Measurements from ENCODE around the gene SSC4D. TPM values are rescaled to one million over a fixed set of nuclear protein-coding genes. Genes with fewer than 3 reads are reported as not detected.
"Not testable (repeated sequence)": the region's sequence is repeated elsewhere in the genome, so short reads cannot be mapped to it uniquely, and the experiment has no call there.

SSC4D gene
- total RNA-seq, 1 donor from 2014 or later: 1.3 TPM

DNA sequence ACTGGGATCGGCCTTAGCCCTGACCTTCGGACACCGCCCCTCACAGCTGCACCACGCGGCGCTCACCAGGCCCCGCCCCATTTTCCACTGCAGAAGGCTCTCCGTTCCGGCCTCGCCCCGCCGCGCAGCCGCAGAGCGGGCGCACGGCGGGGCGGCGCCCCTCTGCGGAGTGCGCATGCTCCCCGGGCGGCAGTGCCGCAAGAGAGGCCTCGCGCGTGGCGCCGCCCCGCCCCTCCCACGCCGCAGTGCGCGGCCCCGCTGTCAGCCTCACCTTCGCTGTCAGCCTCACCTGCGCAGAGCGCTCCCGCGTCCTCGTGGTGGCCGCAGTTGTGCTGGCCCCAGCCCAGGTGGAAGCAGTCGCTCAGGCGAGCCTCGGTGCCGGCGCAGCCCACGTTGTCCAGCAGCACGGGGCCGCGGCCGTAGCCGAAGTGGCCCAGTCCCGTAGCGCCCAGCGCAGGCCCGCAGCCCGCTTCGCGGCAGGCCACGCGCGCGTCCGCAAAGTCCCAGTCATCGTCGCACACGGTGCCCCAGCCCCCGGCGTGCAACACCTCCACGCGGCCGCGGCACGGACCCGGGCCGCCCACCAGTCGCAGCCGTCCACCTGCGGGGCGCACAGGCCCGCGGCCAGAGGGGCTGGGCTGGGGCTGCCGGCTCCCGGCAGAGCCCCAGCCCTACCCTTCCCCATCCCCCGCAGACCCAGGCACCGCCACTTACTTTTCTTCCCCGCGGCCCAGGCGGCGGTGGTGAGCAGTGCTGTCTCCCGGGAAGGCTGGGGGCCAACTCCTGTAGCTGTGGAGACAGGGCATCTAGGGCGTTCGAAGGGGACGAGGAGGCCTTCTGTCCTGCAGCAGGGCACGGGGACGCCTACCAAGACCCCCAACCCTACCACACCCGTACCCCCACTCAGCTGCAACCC lies 16.1 kb downstream of the SSC4D start:
- intact Hi-C loops (cut with DNase I): loop anchor here (1.0 kb wide), 1 partner anchor 34 kb away; no protein-coding TSS in a partner anchor
- ATAC-seq (peak; percentile 96), DNase-seq (ENCODE audit: missing footprints) (peak; percentile 98)

DNA sequence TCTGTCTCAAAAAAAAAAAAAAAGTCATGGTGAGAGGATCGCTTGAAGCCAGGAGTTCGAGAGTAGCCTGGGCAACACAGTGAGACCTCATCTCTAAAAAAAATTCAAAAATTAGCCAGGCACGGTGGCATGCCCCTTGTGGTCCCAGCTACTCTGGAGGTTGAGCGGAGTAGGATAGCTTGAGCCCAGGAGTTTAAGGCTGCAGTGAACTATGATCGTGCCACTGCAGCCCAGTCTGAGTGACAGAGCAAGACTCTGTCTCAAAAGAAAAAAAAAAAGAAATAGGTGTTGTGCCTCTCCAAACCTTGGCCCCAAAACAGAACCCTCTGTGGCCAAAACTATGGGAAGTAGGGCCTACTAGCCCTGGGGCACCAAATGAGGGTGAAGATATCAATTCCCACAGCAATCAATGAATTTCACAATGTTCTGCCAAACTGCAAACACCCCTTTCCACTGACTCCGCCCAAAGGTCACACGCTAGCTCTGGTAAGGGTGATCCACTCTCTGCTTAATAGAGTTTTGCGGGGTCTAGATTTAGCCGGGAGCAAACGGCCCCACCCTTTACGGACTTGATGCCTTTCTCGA lies 16.9 kb downstream of the SSC4D start:
- no peak for ATAC-seq
- DNase-seq (ENCODE audit: missing footprints): no peak
- intact Hi-C loops (cut with DNase I): loop anchor here (1.0 kb wide), 1 partner anchor 33 kb away; no protein-coding TSS in a partner anchor

DNA sequence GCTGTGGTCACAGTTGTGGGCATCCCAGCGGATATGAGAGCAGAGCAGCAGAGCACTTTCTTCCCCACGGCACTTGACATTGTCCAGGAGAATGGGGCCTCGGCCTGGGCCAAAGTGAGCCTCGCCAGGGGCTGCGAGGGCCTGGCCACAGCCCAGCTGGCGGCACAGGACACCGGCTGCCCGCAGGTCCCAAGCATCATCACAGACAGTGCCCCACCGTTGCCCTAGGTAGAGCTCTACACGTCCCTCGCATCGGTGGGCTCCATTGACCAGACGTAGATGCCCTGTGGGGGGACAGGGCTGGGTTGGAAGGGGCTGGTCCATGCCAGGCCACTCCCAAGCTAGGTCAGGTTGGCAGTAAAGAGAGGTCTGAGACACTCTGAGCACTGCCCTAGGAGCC lies 19.4 kb downstream of the SSC4D start:
- intact Hi-C loops (cut with DNase I): no loop called here
- DNase-seq (ENCODE audit: missing footprints): peak; percentile 63
- ATAC-seq: no peak

DNA sequence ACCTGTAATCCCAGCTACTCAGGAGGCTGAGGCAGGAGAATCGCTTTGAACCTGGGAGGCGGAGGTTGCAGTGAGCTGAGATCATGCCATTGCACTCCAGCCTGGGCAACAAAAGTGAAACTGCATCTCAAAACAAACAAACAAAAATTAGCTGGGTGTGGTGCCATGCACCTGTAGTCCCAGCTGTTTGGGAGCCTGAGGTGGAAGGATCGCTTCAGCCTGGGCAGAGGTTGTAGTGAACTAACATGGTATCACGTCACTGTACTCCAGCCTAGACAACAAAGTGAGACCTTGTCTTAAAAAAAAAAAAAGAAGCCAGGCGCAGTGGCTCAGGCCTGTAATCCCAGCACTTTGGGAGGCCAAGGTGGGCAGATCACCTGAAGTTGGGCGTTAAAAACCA lies 21.7 kb downstream of the SSC4D start:
- DNase-seq (ENCODE audit: missing footprints); ATAC-seq; intact Hi-C loops (cut with DNase I): not testable (repeated sequence)

DNA sequence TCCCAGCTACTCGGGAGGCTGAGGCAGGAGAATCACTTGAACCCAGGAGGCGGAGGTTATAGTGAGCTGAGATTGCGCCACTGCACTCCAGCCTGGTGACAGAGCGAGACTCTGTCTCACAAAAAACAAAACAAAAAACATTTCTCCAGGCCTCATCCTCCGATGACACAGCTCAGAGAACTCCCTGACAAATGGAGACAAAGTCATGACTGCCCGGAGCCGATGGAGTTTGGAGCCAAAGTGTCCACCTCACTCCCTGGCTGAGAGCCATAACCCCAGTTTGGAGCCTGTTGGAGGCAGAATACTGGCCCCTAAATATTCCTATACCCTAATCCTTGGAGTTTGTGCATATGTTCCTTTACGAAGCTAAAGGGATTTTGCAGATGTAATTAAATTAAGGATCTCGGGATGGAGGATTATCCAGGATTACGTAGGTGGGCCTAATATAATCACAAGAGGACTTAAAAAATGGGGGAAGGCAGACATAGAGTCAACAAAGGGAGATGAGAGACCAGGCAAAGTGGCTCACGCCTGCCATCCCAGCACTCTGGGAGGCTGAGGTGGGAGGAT lies 22.7 kb downstream of the SSC4D start:
- no peak for ATAC-seq
- no peak for DNase-seq (ENCODE audit: missing footprints)
- intact Hi-C loops (cut with DNase I): no loop called here

DNA sequence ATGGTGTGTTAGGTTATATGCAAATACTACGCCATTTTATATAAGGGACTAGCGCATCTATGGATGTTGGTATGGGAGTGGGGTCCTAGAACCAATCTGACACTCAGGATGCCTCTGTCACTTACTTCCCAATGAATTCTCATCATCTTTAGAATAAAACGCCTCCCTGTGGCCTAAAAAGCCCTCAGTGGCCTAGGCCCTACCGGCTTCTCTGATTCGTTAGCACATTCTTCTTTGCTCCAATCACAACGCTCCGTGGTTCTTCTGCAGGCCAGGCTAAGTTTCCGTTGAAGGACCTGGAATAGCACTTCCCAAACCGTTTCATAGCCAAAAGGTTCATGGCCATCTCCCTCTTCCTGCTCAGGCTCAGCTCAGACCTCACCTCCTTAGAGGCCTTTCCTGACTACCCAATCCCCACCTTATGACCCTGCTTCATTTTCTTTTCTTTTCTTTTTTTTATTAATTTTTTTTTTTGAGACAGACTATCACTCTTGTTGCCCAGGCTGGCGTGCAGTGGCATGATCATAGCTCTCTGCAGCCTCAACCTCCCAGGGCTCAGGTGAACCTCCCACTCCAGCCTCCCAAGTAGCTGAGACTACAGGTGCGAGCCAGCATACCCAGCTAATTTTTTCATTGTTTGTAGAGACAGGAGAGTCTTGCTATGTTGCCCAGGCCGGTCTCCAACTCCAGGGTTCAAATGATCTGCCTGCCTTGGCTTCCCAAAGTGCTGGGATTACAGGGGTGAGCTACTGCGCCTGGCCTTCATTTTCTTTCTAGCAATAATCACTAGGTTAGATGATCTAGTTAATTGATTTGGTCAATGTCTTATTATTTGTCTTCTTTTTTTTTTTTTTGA lies 26.2 kb downstream of the SSC4D start:
- no peak for DNase-seq (ENCODE audit: missing footprints)
- intact Hi-C loops (cut with DNase I): no loop called here

DNA sequence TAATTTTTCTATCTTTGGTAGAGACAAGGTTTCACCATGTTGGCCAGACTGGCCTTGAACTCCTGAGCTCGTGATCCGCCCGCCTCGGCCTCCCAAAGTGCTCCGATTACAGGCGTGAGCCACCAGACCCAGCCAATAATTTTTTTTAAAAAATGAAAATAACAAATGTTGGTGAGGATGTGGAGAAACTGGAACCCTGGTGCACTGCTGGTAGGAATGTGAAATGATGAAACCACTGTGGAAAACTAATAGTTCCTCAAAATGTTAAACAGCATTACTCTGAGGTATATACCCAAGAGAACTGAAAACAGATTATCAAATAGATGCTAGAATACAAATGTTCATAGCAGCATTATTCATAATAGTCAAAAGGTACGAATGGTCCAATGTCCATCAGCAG lies 27.7 kb downstream of the SSC4D start:
- intact Hi-C loops (cut with DNase I): no loop called here
- ATAC-seq (no peak), DNase-seq (ENCODE audit: missing footprints) (no peak)

More for the DNA sequence above, 26.2 kb downstream of the SSC4D start:
- no peak for ATAC-seq

DNA sequence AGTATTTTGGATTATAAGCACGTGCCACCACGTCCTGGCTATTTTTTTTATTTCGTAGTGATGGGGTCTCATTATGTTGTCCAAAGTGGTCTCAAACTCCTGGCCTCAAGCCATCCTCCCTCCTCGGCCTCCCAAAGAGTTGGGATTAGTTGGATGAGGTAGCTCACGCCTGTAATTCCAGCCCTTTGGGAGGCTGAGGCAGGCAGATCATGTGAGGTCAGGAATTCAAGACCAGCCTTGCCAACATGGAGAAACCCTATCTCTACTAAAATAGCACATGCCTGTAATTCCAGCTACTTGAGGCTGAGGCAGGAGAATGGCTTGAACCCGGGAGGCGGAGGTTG lies 28.9 kb downstream of the SSC4D start:
- no peak for DNase-seq (ENCODE audit: missing footprints)
- intact Hi-C loops (cut with DNase I): no loop called here
- ATAC-seq: no peak

DNA sequence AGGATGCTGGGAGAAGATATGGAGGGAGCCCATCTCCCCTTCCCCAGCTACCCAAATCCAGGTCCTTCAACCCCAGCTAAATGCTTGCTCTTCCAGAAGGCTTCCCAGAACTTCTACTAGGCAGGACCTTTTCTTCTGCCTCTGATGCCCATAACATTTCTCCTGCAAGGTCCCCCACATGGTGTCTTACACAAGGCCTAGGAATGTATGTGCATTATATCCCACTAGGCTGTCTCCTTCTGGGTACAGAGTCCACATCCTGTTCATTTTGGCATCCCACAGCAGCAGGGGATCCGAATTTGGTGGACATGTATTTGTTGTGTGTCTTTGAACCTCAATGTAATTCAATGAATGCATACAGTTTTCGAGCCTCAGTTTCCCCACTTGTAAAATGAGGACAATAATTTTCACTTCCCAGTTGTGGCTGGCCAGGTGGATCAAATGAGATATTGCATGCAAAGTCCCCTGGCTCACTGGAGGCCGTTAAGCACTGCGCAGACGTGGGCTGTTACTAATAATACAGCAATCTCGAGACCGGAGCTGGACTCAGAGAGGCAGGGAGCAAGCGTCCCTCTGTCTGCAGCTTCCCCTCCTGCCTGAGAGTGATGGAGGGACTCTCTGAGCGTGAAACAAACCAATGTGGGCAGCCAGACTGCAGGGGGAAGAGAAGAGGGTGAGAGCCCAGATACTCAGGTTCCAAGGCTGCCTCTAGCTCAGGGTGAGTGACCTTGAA lies 32.1 kb downstream of the SSC4D start:
- ATAC-seq (no peak), DNase-seq (ENCODE audit: missing footprints) (peak; percentile 72)

DNA sequence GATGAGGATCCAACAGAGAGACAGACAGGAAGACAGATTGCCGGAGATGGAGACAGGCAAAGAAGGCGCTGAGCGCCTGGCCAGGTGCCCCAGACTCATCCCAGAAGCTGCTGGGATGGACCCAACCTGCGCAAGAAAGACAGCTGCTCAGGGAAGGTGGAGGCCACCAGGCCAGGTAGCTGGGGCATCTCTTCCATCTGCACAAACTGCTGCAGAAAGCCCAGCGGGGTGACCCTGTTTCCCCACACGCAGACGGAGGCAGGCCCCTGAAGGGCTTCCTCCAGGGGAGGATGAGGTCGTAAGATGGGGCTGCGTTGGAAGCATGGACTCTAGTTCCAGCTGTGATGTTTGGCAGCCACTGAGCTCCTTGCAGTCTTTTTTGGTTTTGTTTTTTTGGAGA lies 34.2 kb downstream of the SSC4D start:
- intact Hi-C loops (cut with DNase I): no loop called here
- no peak for ATAC-seq
- no peak for DNase-seq (ENCODE audit: missing footprints)

More for the DNA sequence above, 32.1 kb downstream of the SSC4D start:
- intact Hi-C loops (cut with DNase I): no loop called here

DNA sequence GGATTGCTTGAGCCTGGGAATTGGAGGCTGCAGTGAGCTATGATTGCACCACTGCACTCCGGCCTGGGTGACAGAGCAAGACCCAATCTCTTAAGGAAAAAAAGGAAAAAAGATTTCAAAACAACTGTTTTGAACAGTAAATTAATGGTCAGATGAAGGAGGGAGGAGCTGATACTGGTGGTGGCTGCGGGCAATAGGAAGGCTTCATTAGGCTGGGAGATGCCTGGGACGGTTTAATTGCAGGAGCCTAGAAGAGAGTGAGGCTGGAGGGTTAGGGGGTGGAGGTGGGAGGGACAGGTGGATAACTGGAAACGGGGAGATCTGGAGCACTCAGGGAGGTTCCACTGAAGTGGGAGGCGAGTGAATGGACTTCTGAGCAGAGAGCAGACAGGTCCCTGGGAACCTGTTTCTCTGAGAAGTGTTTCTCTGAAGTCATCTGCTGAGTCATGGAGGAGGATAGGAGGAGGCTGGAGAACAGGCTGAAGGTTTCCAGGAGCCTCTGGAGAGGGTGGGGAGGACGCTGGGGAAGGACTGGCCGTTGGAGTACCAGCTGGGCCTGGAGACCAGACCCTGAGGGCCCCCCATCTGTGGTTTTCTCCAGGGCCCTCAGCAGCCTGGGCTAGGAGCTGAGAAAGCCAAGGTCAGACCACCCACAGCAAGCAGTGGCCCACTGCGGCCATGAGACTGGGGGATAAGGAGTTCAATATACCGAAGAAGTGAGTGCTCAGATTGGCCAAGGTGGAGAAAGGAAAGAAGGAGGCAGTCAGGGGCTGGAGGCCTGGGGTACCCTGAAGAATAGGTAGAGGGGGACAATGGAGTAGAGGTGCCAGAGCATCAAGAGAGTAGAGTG lies 36.3 kb downstream of the SSC4D start:
- DNase-seq (ENCODE audit: missing footprints) (no peak), ATAC-seq (no peak)
- intact Hi-C loops (cut with DNase I): no loop called here

DNA sequence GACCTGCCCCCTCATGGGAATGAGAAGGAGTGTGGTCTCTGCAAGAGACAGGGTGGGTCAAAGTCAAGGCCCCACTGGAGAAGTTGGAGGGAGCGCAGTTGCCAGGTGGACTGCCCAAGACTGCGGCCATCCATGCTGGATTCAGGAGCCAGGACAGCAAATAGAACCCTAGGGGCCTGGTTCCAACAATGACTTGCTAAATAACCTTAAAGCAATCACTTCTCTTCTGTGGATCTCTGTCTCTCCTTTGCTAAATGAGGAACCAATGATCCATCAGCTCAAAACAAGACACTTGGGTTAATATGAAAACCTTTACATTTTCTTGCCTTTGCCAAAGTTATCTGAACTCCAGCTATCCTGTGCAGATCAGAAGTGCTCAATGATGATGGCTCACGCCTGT lies 38.1 kb downstream of the SSC4D start:
- DNase-seq (ENCODE audit: missing footprints): no peak
- intact Hi-C loops (cut with DNase I): no loop called here
- ATAC-seq: no peak

DNA sequence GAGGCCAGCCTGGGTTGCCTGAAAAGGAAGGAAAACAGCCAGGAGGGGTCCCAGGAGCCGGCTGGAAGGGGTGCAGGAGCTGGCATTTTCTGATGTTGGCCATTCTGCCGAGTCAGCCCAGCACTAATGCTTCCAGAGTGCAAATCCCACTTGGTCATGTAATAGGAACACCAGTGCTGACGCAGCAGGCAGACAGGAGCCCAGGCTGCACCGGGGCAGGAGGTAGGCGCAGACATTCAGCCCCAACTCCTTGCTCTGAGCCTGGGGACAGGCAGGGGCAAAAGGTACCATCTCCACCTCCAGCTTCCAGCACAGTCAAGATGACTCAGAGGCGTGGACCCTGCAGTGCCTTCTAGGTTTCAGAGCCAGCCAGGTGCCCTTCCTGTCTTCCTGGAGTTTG lies 40.5 kb downstream of the SSC4D start:
- ATAC-seq (no peak), DNase-seq (ENCODE audit: missing footprints) (no peak)
- intact Hi-C loops (cut with DNase I): no loop called here

DNA sequence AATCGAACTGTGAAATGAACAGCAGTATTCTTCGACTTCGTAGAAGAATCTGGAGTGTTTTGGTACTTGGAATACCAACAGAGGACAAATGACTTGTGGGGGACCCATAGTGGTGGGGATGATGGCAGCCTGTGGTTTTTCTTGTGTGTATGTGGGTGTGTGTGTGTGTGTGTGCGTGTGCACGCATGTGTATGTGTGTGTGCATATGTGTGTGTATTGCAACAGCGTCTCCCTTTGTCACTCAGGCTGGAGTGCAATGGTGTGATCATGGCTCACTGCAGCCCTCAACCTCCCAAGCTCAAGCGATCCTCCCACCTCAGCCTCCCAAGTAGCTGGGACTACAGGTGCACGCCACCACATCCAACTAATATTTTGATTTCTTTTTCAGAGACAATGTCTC lies 41.3 kb downstream of the SSC4D start:
- no peak for DNase-seq (ENCODE audit: missing footprints)
- intact Hi-C loops (cut with DNase I): no loop called here
- no peak for ATAC-seq

DNA sequence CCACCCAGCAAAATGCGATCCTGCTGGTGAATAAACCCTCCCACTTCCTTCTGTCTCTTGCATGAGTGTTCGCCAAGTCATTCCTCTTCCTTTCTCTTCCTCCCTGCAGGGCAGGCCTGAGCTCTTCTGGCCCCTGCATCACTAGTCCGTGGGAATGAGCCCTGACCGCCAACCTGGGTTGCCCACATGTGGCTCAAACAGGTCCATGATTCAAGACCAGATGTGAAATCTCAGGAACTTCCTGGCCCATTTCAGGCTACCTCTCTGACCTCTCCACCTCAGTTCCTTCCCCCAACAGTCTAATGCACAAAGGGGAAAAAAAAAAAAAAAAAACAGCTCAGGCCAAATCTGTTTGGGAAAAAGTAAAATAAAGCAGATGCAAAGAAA lies 45.3 kb downstream of the SSC4D start:
- ATAC-seq: peak; percentile 2
- intact Hi-C loops (cut with DNase I): no loop called here
- DNase-seq (ENCODE audit: missing footprints): peak; percentile 65

DNA sequence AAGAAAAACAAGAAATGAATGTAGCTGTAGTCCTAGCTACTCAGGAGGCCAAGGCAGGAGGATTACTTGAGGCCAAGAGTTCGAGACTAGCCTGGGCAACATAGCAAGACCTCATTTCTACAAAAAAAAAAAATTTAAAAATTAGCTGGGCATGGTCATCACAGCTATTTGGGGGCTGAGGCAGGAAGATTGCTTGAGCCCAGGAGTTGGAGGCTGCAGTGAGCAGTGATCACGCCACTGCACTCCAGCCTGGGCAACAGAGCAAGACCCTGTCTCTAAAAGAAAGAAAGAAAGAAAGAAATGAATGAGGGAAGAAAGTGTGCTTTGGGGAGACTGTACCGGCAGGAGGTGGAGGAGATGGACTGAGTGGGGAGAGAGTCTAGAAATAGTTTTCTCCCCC lies 45.7 kb downstream of the SSC4D start:
- intact Hi-C loops (cut with DNase I); ATAC-seq; DNase-seq (ENCODE audit: missing footprints): not testable (repeated sequence)

DNA sequence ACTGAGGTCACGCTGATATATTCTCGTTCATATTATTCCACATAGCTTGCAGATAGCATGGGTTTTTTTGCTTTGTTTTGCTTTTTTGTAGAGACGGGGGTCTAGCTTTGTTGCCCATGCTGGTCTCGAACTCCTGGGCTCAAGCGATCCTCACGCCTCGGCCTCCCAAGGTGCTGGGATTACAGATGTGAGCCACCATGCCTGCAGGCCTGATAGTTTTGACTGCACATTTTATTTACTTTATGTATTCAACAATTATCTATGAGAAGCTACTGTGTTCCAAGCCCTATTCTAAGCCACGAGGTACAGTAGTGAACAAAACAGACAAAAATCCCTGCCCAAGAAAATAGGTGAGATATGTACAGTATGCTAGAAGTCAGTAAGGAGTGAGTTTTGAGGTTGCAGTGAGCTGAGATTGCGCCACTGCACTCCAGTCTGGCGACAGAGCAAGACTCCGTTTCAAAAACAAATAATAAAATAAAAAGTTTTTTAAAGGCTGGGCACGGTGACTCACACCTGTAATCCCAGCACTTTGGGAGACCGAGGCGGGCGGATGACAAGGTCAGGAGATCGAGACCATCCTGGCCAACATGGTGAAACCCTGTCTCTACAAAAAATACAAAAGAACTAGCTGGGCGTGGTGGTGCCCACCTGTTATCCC lies 49.4 kb downstream of the SSC4D start:
- ATAC-seq (no peak), DNase-seq (ENCODE audit: missing footprints) (no peak)
- intact Hi-C loops (cut with DNase I): loop anchor here (1.0 to 10.0 kb wide), 4 partner anchors 25 to 55 kb away; partner anchors contain the start of gene HSPB1
